Sciatic nerve (tissue), 2 donors: Measurements from ENCODE around the gene LCN6. TPM values are rescaled to one million over a fixed set of nuclear protein-coding genes. Genes with fewer than 3 reads are reported as not detected.

Source experiments
- ATAC-seq: fragments of 200-7000 bp; cut with Tn5 transposase; one replicate; pipeline ENCODE4 v1.9.1; 2020; ENCODE audit warnings: mild to moderate bottlenecking, moderate library complexity
- DNase-seq: peaks from one replicate; pipeline ENCODE4 v3.0.0-alpha.2; 2020; ENCODE audit warnings: low spot score
- intact Hi-C: fragments of 100-400 bp; cut with DNase I; formaldehyde crosslinking; loops from one replicate; pipeline ENCODE4 v1.14.2; 2022
- microRNA-seq: library from miRNA; unstranded; fragments of <30 nt; microRNA quantifications from one replicate; pipeline ENCODE4 v1.2.0, GENCODE V29; 2020
- total RNA-seq: library from RNA; stranded (reverse); fragmentation: NEBNext Ultra II Directional; extraction: Animal tissue kit (Norgen Biotek cat#: 25700); gene quantifications from one replicate; pipeline ENCODE4 v1.2.1, GENCODE V29; 2021
- donor health status: DM: no; HTN: no; CAD: no.
- donor health status: DM: no; HTN: no; CAD: no.

The LCN6 gene
- total RNA-seq, 1 donor from 2014 or later: 7.0 TPM

GRCh38 chr9:136703276-136703860 is 45.0 kb downstream of the LCN6 start:
- intact Hi-C loops: no loop called here
- ATAC-seq (no peak), DNase-seq (no peak)

GRCh38 chr9:136701668-136702053 is 46.7 kb downstream of the LCN6 start:
- intact Hi-C loops: no loop called here
- DNase-seq (no peak), ATAC-seq (no peak)

- ATAC-seq (no peak), DNase-seq (no peak)
- intact Hi-C loops: no loop called here
Observed at GRCh38 chr9:136700959-136701667, 47.2 kb downstream of the LCN6 start.

- ATAC-seq (no peak), DNase-seq (no peak)
- intact Hi-C loops: no loop called here
Observed at GRCh38 chr9:136700304-136700703, 48.0 kb downstream of the LCN6 start.

- intact Hi-C loops: no loop called here
- no peak for DNase-seq
- no peak for ATAC-seq
Observed at GRCh38 chr9:136698635-136699246, 49.6 kb downstream of the LCN6 start.

GRCh38 chr9:136697821-136698526 is 50.4 kb downstream of the LCN6 start:
- intact Hi-C loops: no loop called here
- ATAC-seq: peak; percentile 15
- DNase-seq: no peak

GRCh38 chr9:136697146-136697820 is 51.0 kb downstream of the LCN6 start:
- ATAC-seq: peak; percentile 13
- no peak for DNase-seq
- intact Hi-C loops: no loop called here

- ATAC-seq: no peak
- DNase-seq: no peak
- intact Hi-C loops: no loop called here
Observed at GRCh38 chr9:136696502-136696901, 51.8 kb downstream of the LCN6 start.

GRCh38 chr9:136695955-136696354 is 52.4 kb downstream of the LCN6 start:
- DNase-seq: no peak
- no peak for ATAC-seq
- intact Hi-C loops: no loop called here

GRCh38 chr9:136695435-136695895 is 52.9 kb downstream of the LCN6 start:
- intact Hi-C loops: no loop called here
- ATAC-seq (no peak), DNase-seq (no peak)

GRCh38 chr9:136694872-136695247 is 53.5 kb downstream of the LCN6 start:
- ATAC-seq (no peak), DNase-seq (no peak)
- intact Hi-C loops: no loop called here

GRCh38 chr9:136694163-136694871 is 54.0 kb downstream of the LCN6 start:
- DNase-seq: peak; percentile 81
- intact Hi-C loops: no loop called here
- ATAC-seq: peak; percentile 67

Small RNAs within 50 kb of the gene (microRNA-seq; reads per million reads assigned to microRNA genes)
- gene MIR6722: not detected

Other genes starting within 250 kb of the LCN6 start
- 84.2 TPM for gene NOTCH1, start 202.5 kb downstream of the LCN6 start, total RNA-seq
- gene EGFL7, start 85.6 kb downstream of the LCN6 start, total RNA-seq: 242 TPM
- 33.9 TPM for gene AGPAT2, start 61.1 kb downstream of the LCN6 start, total RNA-seq
- gene DIPK1B, start 36.0 kb downstream of the LCN6 start, total RNA-seq: 11.6 TPM
- gene LCN10, start 5.6 kb downstream of the LCN6 start, total RNA-seq: 5.5 TPM
- gene LCN8, start 9.7 kb upstream of the LCN6 start, total RNA-seq: not detected
- not detected for gene LCN15, start 16.0 kb upstream of the LCN6 start, total RNA-seq
- 37.8 TPM for gene TMEM141, start 42.8 kb upstream of the LCN6 start, total RNA-seq
- gene CCDC183, start 47.8 kb upstream of the LCN6 start, total RNA-seq: 2.5 TPM
- gene RABL6, start 59.4 kb upstream of the LCN6 start, total RNA-seq: 46.9 TPM
- gene AJM1, start 94.0 kb upstream of the LCN6 start, total RNA-seq: 3.1 TPM
- gene PHPT1, start 100.9 kb upstream of the LCN6 start, total RNA-seq: 76.4 TPM
- gene MAMDC4, start 103.8 kb upstream of the LCN6 start, total RNA-seq: 3.0 TPM
- 201 TPM for gene EDF1, start 117.8 kb upstream of the LCN6 start, total RNA-seq
- 17.0 TPM for gene TRAF2, start 138.0 kb upstream of the LCN6 start, total RNA-seq
- 59.9 TPM for gene FBXW5, start 196.2 kb upstream of the LCN6 start, total RNA-seq
- not detected for gene C8G, start 196.7 kb upstream of the LCN6 start, total RNA-seq
- gene LCN12, start 203.7 kb upstream of the LCN6 start, total RNA-seq: 8.6 TPM
- gene PTGDS, start 229.0 kb upstream of the LCN6 start, total RNA-seq: 1,668 TPM
- 4.1 TPM for gene LCNL1, start 234.5 kb upstream of the LCN6 start, total RNA-seq
- 46.6 TPM for gene PAXX, start 243.9 kb upstream of the LCN6 start, total RNA-seq
- 11.3 TPM for gene CLIC3, start 248.0 kb upstream of the LCN6 start, total RNA-seq